Endothelial cell of umbilical vein (primary cell): ENCODE measurements around the gene DUSP3. TPM values are rescaled to one million over a fixed set of nuclear protein-coding genes. Genes with fewer than 3 reads are reported as not detected.

Source experiments
- Bru-seq: library from RNA; stranded (reverse); fragments of 400-500 nt; gene quantifications from one replicate; lab custom pipeline; 2021; lab: Mats Ljungman, UMichigan
- BruChase-seq, 2 experiments: library from RNA; stranded (reverse); fragments of 400-500 nt; gene quantifications; one replicate each; lab custom pipeline; 2021; lab: Mats Ljungman, UMichigan
- BruUV-seq: library from RNA; stranded (reverse); fragments of 400-500 nt; replicated peaks from 2 replicates; lab custom pipeline; 2021; lab: Mats Ljungman, UMichigan
- CTCF ChIA-PET: fragments of 300-600, 350-600 bp; sonication (Branson Sonifier 250); formaldehyde crosslinking; loops from one replicate; lab custom pipeline; 2021; ENCODE audit warnings: antibody characterized with exemption, inconsistent platforms; lab: Charles Lee
- POLR2A ChIA-PET: fragments of 300-600, 350-600 bp; sonication (Branson Sonifier 250); formaldehyde crosslinking; loops from one replicate; lab custom pipeline; 2021; ENCODE audit warnings: antibody characterized with exemption, inconsistent platforms; lab: Charles Lee
- DNase-seq: peaks from one replicate; pipeline ENCODE4 v3.0.0-alpha.2; 2011; ENCODE audit warnings: low read depth, low spot score
- FAIRE-seq: peaks from 2 replicates; lab custom pipeline; 2011; peaks lifted over from hg19 to GRCh38; lab: Jason Lieb, UNC
- H2AFZ ChIP-seq: 2 replicates; pipeline ENCODE4 v1.6.0; 2012; ENCODE audit warnings: low read depth, low read length, control low read depth, inconsistent platforms
- H3K27ac ChIP-seq: 2 replicates; pipeline ENCODE4 v1.5.1; 2011; ENCODE audit warnings: low read depth, mild to moderate bottlenecking, control low read depth, low read length, moderate library complexity; ENCODE audit not compliant: insufficient read depth
- H3K27me3 ChIP-seq, 2 experiments: 2 replicates each; pipeline versions ENCODE4 v1.6.0 to v1.6.1; 2011; ENCODE audit warnings: low read length in 2 of 2, mixed read lengths in 1 of 2; ENCODE audit not compliant: control insufficient read depth in 2 of 2, insufficient read depth in 2 of 2
- H3K36me3 ChIP-seq, 2 experiments: 2 replicates in 1 of 2; 3 replicates in 1 of 2; pipeline ENCODE4 v1.5.1; 2011; ENCODE audit warnings: low read length in 2 of 2, mild to moderate bottlenecking in 1 of 2, moderate library complexity in 1 of 2; ENCODE audit not compliant: control insufficient read depth in 2 of 2, insufficient read depth in 2 of 2; ENCODE audit errors: extremely low read depth in 1 of 2
- H3K4me1 ChIP-seq: 3 replicates; pipeline ENCODE4 v1.5.1; 2011; ENCODE audit warnings: mild to moderate bottlenecking, low read length; ENCODE audit not compliant: control insufficient read depth, insufficient read depth; ENCODE audit errors: extremely low read depth
- H3K4me2 ChIP-seq: 2 replicates; pipeline ENCODE4 v1.6.1; 2011; ENCODE audit warnings: low read length, control low read depth, mixed read lengths; ENCODE audit not compliant: insufficient read depth
- H3K4me3 ChIP-seq, 3 experiments: fragments of 200-600 bp in 1 of 3; sonication (generic), shearing (Covaris generic) in 1 of 3; replicated peaks in 1 of 3; 2 replicates each; pipeline ENCODE4 v1.5.1; 2011 to 2016; ENCODE audit warnings: control low read depth in 3 of 3, low read length in 3 of 3, mild to moderate bottlenecking in 2 of 3, inconsistent platforms in 1 of 3, low read depth in 1 of 3, moderate library complexity in 1 of 3; ENCODE audit not compliant: insufficient read depth in 1 of 3
- H3K79me2 ChIP-seq: 2 replicates; pipeline ENCODE4 v1.6.0; 2012; ENCODE audit warnings: low read length, inconsistent platforms; ENCODE audit not compliant: control insufficient read depth, insufficient read depth
- H3K9ac ChIP-seq: replicated peaks from 2 replicates; pipeline ENCODE3; 2011; ENCODE audit warnings: low read length, control low read depth; ENCODE audit not compliant: insufficient read depth; ENCODE audit errors: extremely low read depth
- H3K9me1 ChIP-seq: replicated peaks from 3 replicates; pipeline ENCODE4 v1.6.0; 2011; ENCODE audit warnings: mild to moderate bottlenecking, low read length; ENCODE audit not compliant: control insufficient read depth, insufficient read depth; ENCODE audit errors: extremely low read depth
- H3K9me3 ChIP-seq: replicated peaks from 2 replicates; pipeline ENCODE4 v1.5.1; 2012; ENCODE audit warnings: low read length, inconsistent platforms; ENCODE audit not compliant: control insufficient read depth, insufficient read depth
- H4K20me1 ChIP-seq: replicated peaks from 2 replicates; pipeline ENCODE3; 2011; ENCODE audit warnings: mild to moderate bottlenecking, low read length; ENCODE audit not compliant: control insufficient read depth, insufficient read depth; ENCODE audit errors: extremely low read depth
- EZH2 ChIP-seq: IDR thresholded peaks from 2 replicates; pipeline ENCODE4 v1.6.1; 2012; ENCODE audit warnings: borderline replicate concordance, low read depth, mild to moderate bottlenecking, moderate library complexity, low read length, inconsistent platforms; ENCODE audit not compliant: severe bottlenecking
- GATA2 ChIP-seq: IDR thresholded peaks from 2 replicates; pipeline ENCODE4 v1.7.0; 2011; ENCODE audit warnings: low read depth, mild to moderate bottlenecking, moderate library complexity, mixed read lengths, low read length; ENCODE audit not compliant: insufficient read length, insufficient read depth
- JUN ChIP-seq: IDR thresholded peaks from 2 replicates; pipeline ENCODE4 v1.6.1; 2011; ENCODE audit warnings: borderline replicate concordance, low read depth; ENCODE audit not compliant: insufficient read length, insufficient read depth
- MAX ChIP-seq: IDR thresholded peaks from 2 replicates; pipeline ENCODE4 v1.6.1; 2011; ENCODE audit not compliant: insufficient read depth, insufficient read length
- MYC ChIP-seq: IDR thresholded peaks from one replicate; pipeline ENCODE4 v1.6.1; 2011; ENCODE audit warnings: mild to moderate bottlenecking, low read depth, low read length
- POLR2A ChIP-seq: IDR thresholded peaks from 2 replicates; pipeline ENCODE4 v1.6.1; 2012; ENCODE audit warnings: low read depth, mild to moderate bottlenecking, control low read depth, low read length
- POLR2AphosphoS5 ChIP-seq: IDR thresholded peaks from 2 replicates; pipeline ENCODE4 v1.6.1; 2012; ENCODE audit warnings: low read depth, mild to moderate bottlenecking, control low read depth, low read length, moderate library complexity; ENCODE audit not compliant: insufficient read depth
- dilution Hi-C: fragments of 300-500 bp; cut with MboI; formaldehyde crosslinking; loops from one replicate; pipeline ENCODE4 v1.15.0; 2019; ENCODE audit warnings: low sequenced_read_pairs; ENCODE audit not compliant: extremely low pct_ligation_motif_present
- intact Hi-C: fragments of 100-400 bp; cut with micrococcal nuclease; formaldehyde crosslinking; loops from one replicate; pipeline ENCODE4 v1.10.0; 2022
- long read RNA-seq: library from polyadenylated mRNA; stranded (forward); transcript quantifications from one replicate; pipeline ENCODE4 v2.0.0, GENCODE V29; 2021
- polyA minus RNA-seq, 3 experiments: library from RNA; depleted of rRNA, polyadenylated mRNA; stranded (reverse); fragments of >200 nt; gene quantifications; 1 replicate in 1 of 3; 2 replicates in 2 of 3; pipeline ENCODE4 v1.2.3, GENCODE V29; 2011
- polyA plus RNA-seq, 4 experiments: library from polyadenylated mRNA; depleted of rRNA in 3 of 4; stranded (reverse) in 3 of 4; unstranded in 1 of 4; fragments of >200 nt; gene quantifications; 2 replicates each; pipeline versions ENCODE4 v1.2.1 to v1.2.3, GENCODE V29; 2011 to 2012; ENCODE audit warnings: missing spikeins in 1 of 4
- total RNA-seq: library from RNA; stranded (reverse); gene quantifications from 2 replicates; pipeline ENCODE4 v1.2.3, GENCODE V29; 2021

Gene DUSP3
- 51.4 and 57.7 TPM in 2 replicates for total RNA-seq
- 46.8 and 55.2 TPM in 2 replicates for polyA plus RNA-seq
- polyA plus RNA-seq (2011; cell fraction: cytosol; rRNA removed) = 37.1 and 43.9 TPM in 2 replicates
- 50.4 and 52.5 TPM in 2 replicates for polyA plus RNA-seq (2011; cell fraction: nucleus; rRNA removed)
- polyA plus RNA-seq (2012) = 39.6 and 55.8 TPM in 2 replicates
- 66.2 and 71.7 TPM in 2 replicates for polyA minus RNA-seq
- polyA minus RNA-seq (2011; cell fraction: cytosol; rRNA and poly(A)+ RNA removed) = 27.1 TPM
- polyA minus RNA-seq (2011; cell fraction: nucleus; rRNA and poly(A)+ RNA removed) = 32.3 and 40.5 TPM in 2 replicates
- percentile 79 among the genes with signal in this experiment for Bru-seq, nascent RNA
- BruChase-seq, experiment 1, labeled RNA remaining after a 6-hour chase = percentile 95 among the genes with signal in this experiment
- BruChase-seq, experiment 2, labeled RNA remaining after a 2-hour chase = percentile 91 among the genes with signal in this experiment
- long read RNA-seq, full-length matches to known transcripts = 105 of 131 reads
- long read RNA-seq, partial matches to known transcripts = 5 of 131 reads
- long read RNA-seq, other reads (novel, unspliced or antisense) = 21 of 131 reads

- peak within 1 kb of the TSS; percentile 62 for H3K4me2 ChIP-seq
- H3K9me1 ChIP-seq = no peaks in the 10 kb centered on the region
- peaks cover 0 to 3% of the 10 kb centered on the region in 2 experiments for H3K27me3 ChIP-seq
- CTCF ChIA-PET = interaction anchor here (1.6 to 4.5 kb wide), 3 partner anchors 12 to 548 kb away, joined by 3 to 27 read pairs (median 14); partner anchors contain the start of gene CD300LG
- H3K79me2 ChIP-seq = peaks cover 10% of the 10 kb centered on the region
- H3K27ac ChIP-seq = peak within 1 kb of the TSS; percentile 91
- intact Hi-C loops (loop anchor here (1.0 to 2.0 kb wide), 2 partner anchors 54 to 68 kb away; partner anchors contain the start of gene MPP3), dilution Hi-C loops (no loop called here)
- POLR2A ChIA-PET = interaction anchor here (0.5 to 0.9 kb wide), 3 partner anchors 10 to 225 kb away, joined by 3 to 8 read pairs (median 3); no protein-coding TSS in a partner anchor
- H3K36me3 ChIP-seq = peaks cover 8 to 11% of the 10 kb centered on the region in 2 experiments
- no peaks in the 10 kb centered on the region for H4K20me1 ChIP-seq
- peaks cover 14% of the 10 kb centered on the region for H3K4me1 ChIP-seq
- peak; percentile 96 for FAIRE-seq
- DNase-seq = peak; percentile 89
- peak within 1 kb of the TSS; percentile 96 for H3K9ac ChIP-seq
- TSS peak; percentile 72 for BruUV-seq
- peak within 1 kb of the TSS; percentile 47 to 98 (median 63) for H3K4me3 ChIP-seq
- TF ChIP-seq MYC (peak; percentile 10), POLR2A (peak; percentile 88), GATA2 (no peak), MAX (peak; percentile 75), JUN (peak; percentile 24), EZH2 (no peak), POLR2AphosphoS5 (peak; percentile 80)
- H2AFZ ChIP-seq = peak within 1 kb of the TSS; percentile 74
- no peaks in the 10 kb centered on the region for H3K9me3 ChIP-seq
These were observed at the start of gene DUSP3 for GRCh38 chr17:43778337-43779144. Gene DUSP3, minus strand, starts transcription at chr17:43778977. Its CDS starts 53 bp downstream, at chr17:43778924.
